Hepatocyte (in vitro differentiated cells): Measurements from ENCODE around the gene ZSCAN2.

Experiments
- CTCF ChIP-seq: fragments of 200-600 bp; sonication (generic); IDR thresholded peaks from 2 replicates; pipeline ENCODE4 v1.5.1; 2016; ENCODE audit warnings: antibody characterized with exemption, mild to moderate bottlenecking; ENCODE audit not compliant: poor library complexity
- EZH2phosphoT487 ChIP-seq: fragments of 200-600 bp; sonication (generic); IDR thresholded peaks from one replicate; pipeline ENCODE4 v1.6.1; 2018; ENCODE audit warnings: antibody characterized with exemption, mild to moderate bottlenecking, low read depth, moderate library complexity; ENCODE audit not compliant: unreplicated experiment, severe bottlenecking

GRCh38 chr15:84611631-84612030 is 10.8 kb downstream of the ZSCAN2 start:
- no peak for TF ChIP-seq EZH2phosphoT487
- TF ChIP-seq CTCF = no peak
